Activated CD4-positive, alpha-beta memory T cell treated with anti-CD3 and anti-CD28 coated beads for 36 hours (primary cell): ENCODE results near the gene ACYP1. TPM values are rescaled to one million over a fixed set of nuclear protein-coding genes. Genes with fewer than 3 reads are reported as not detected.

Source experiments
- CTCF ChIA-PET: fragments of 350-600 bp; sonication (Branson Sonifier 250); formaldehyde crosslinking; loops from one replicate; lab custom pipeline; 2021; ENCODE audit warnings: antibody characterized with exemption, inconsistent platforms; lab: Charles Lee
- POLR2A ChIA-PET: fragments of 350-600 bp; sonication (Branson Sonifier 250); formaldehyde crosslinking; loops from one replicate; lab custom pipeline; 2021; ENCODE audit warnings: antibody characterized with exemption; lab: Charles Lee
- DNase-seq: peaks from one replicate; pipeline ENCODE4 v3.0.0-alpha.2; 2020
- H3K27ac Mint-ChIP-seq: one replicate; pipeline ENCODE4 v1.8.0; 2021; ENCODE audit warnings: mixed read lengths
- H3K27me3 Mint-ChIP-seq: one replicate; pipeline ENCODE4 v1.8.0; 2021; ENCODE audit warnings: mixed read lengths
- H3K36me3 Mint-ChIP-seq: one replicate; pipeline ENCODE4 v1.8.0; 2021; ENCODE audit warnings: mixed read lengths
- H3K4me1 Mint-ChIP-seq: one replicate; pipeline ENCODE4 v1.8.0; 2021; ENCODE audit warnings: low read depth, mixed read lengths
- H3K4me3 Mint-ChIP-seq: one replicate; pipeline ENCODE4 v1.8.0; 2021; ENCODE audit warnings: mild to moderate bottlenecking, mixed read lengths
- H3K9me3 Mint-ChIP-seq: one replicate; pipeline ENCODE4 v1.8.0; 2021; ENCODE audit warnings: mixed read lengths
- intact Hi-C: fragments of 100-400 bp; cut with micrococcal nuclease; formaldehyde crosslinking; loops from one replicate; pipeline ENCODE4 v1.15.1; 2023
- total RNA-seq, 2 experiments: library from RNA; stranded (reverse); gene quantifications; one replicate each; pipeline ENCODE4 v1.2.3, GENCODE V29; 2021

The ACYP1 gene
- 10 to 100 TPM; 41.3 to 45.8 TPM for total RNA-seq

DNA sequence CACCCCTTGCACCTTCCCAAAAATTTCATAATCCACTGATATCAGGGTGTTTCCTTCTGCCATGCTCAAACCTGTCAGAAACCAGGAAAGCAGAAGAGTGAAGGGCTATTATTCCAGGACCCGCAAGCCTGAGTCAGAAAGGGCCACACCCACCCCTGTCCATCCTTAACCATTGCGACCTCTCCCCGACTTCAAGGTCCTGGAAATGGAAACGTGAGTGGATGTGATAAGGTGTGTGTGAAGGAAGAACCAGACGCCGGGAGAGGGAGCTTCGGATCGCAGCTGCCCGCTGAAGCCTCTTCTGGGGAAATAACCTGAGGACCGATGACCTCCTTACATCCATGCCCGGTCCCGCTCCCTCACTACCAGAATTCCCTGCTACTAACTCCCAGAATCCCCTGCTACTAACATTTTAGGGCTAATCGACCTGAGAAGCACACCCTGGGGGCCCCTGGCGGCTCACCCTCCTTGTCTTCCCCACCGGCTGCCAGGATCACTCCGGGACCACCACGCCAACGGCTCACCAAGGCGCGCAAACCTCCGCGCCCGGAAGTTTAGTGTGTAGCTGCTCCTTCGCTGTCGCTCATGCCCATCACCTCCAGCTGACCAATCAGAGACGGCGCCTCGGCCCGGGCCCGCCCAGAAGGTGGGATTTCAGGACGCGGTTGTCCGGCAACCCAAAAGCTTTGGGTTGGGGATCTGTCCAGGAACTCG, at the start of gene ACYP1:
Gene ACYP1, minus strand, starts transcription at position 534 of the 714 bp plus-strand sequence. Its CDS starts 471 bp downstream, at position 63.
- Mint-ChIP-seq H3K27me3 (no peaks in the 10 kb centered on the region), H3K36me3 (peaks cover 22% of the 10 kb centered on the region), H3K4me1 (peaks cover 37% of the 10 kb centered on the region), H3K27ac (peak within 1 kb of the TSS; percentile 95), H3K9me3 (no peaks in the 10 kb centered on the region), H3K4me3 (peak within 1 kb of the TSS; percentile 99)
- ChIA-PET POLR2A (interaction anchor here (0.8 to 1.9 kb wide), 4 partner anchors 17 to 181 kb away, joined by 4 to 6 read pairs (median 4); partner anchors contain the start of gene RPS6KL1), CTCF (interaction anchor here (0.8 to 4.0 kb wide), 9 partner anchors 12 to 203 kb away, joined by 3 to 25 read pairs (median 4); no protein-coding TSS in a partner anchor)
- intact Hi-C loops, result loop anchor here (2.0 to 5.0 kb wide), 3 partner anchors 13 to 64 kb away; partner anchors contain the start of genes EIF2B2, MLH3 and NEK9
- peak; percentile 96 for DNase-seq

DNA sequence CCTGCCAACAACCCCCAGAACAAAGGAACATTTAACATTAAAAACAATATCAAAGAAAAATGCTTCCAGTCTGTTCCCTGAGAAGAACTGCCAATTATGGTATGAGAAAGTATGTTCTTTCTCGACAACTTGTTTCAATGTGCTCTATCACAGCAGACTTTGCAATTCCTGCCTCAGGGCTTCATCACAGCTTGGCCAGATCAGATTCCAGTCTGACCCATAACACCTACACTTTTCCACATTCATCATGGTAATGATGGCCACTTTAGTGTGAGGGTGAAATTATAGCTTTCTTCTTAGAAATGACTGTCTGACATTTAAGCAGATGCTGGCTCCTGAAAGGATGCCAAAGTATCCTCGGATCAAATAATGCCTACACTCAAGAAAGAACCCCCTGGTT, 46.1 kb upstream of the ACYP1 start:
- ChIA-PET POLR2A (no interaction called here), CTCF (interaction anchor here (0.6 kb wide), 1 partner anchor 187 kb away, joined by 4 read pairs; no protein-coding TSS in a partner anchor)
- H3K4me3 Mint-ChIP-seq, result no peak overlapping the region
- no peak overlapping the region for H3K27ac Mint-ChIP-seq
- no peak for DNase-seq
- peaks cover 5% of the 10 kb centered on the region for H3K4me1 Mint-ChIP-seq
- H3K36me3 Mint-ChIP-seq, result peaks cover 46% of the 10 kb centered on the region
- intact Hi-C loops, result no loop called here
- no peaks in the 10 kb centered on the region for H3K9me3 Mint-ChIP-seq
- no peaks in the 10 kb centered on the region for H3K27me3 Mint-ChIP-seq

DNA sequence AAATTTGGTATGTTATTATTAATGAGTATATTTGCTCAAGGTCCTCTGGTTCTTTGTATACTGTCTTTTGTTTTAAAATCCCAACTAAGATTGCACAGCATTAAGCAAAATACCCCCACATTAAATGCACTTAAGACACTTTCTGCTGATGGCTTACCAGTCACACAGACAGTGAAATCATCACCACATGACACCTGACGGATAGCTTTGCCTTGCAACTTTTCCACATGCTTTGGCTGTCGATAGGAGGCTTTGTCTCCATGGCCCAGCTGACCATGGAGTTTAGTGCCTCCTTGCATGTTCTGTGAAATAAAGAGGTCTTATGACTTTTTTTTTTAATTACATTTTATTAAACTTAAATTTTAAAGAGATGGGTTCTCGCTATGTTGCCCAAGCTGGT, 43.4 kb upstream of the ACYP1 start:
- H3K27ac Mint-ChIP-seq, result no peak overlapping the region
- intact Hi-C loops, result no loop called here
- no peak overlapping the region for H3K4me3 Mint-ChIP-seq
- CTCF ChIA-PET, result interaction anchor here (0.7 to 1.1 kb wide), 3 partner anchors 18 to 265 kb away, joined by 3 to 5 read pairs (median 5); partner anchors contain the start of gene RPS6KL1
- H3K9me3 Mint-ChIP-seq, result no peaks in the 10 kb centered on the region
- DNase-seq, result no peak
- POLR2A ChIA-PET, result no interaction called here
- H3K27me3 Mint-ChIP-seq, result no peaks in the 10 kb centered on the region
- no peaks in the 10 kb centered on the region for H3K4me1 Mint-ChIP-seq
- H3K36me3 Mint-ChIP-seq, result peaks cover 50% of the 10 kb centered on the region

DNA sequence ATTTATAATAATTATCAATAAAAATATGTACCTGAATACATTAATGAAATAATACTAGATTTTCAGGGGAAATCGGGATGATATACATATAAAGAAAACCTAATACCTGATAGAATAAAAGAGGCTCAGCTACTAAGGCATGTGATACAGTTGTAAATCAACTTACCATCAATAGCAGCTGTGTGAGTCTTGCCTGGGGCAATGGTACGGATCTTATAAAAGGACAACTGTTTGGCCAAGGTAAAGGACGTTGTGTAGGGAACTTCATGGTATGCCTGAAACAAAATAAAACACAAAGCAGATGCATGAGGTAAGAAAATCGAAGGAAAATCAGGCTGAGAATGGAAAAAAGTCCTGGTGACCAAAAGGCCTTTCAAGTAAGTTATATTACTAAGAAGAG, 37.7 kb upstream of the ACYP1 start:
- intact Hi-C loops, result no loop called here
- ChIA-PET POLR2A (no interaction called here), CTCF (interaction anchor here (2.9 kb wide), 1 partner anchor 13 kb away, joined by 16 read pairs; no protein-coding TSS in a partner anchor)
- Mint-ChIP-seq H3K36me3 (peaks cover 41% of the 10 kb centered on the region), H3K27ac (no peak overlapping the region), H3K27me3 (no peaks in the 10 kb centered on the region), H3K4me3 (no peak overlapping the region), H3K4me1 (no peaks in the 10 kb centered on the region), H3K9me3 (no peaks in the 10 kb centered on the region)
- DNase-seq, result no peak

DNA sequence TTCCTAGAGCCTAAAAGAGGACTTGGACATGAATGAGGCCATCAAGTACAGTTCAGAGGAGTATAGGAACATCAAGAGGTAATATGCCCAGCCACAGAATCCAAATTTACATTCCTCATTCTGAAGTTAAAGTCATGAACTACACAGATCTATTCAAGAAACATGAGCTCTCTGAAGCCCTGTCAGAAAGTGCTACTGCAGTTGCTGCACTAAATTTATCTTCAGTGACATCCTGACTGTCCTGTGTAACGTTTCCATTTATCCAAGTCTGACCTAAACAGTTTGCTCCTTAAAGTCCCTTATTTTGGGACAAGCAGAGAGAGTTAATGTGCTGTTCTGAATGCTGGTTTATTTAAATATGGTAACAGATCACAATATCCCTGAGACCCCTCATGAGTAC, 34.9 kb upstream of the ACYP1 start:
- no peak overlapping the region for H3K27ac Mint-ChIP-seq

DNA sequence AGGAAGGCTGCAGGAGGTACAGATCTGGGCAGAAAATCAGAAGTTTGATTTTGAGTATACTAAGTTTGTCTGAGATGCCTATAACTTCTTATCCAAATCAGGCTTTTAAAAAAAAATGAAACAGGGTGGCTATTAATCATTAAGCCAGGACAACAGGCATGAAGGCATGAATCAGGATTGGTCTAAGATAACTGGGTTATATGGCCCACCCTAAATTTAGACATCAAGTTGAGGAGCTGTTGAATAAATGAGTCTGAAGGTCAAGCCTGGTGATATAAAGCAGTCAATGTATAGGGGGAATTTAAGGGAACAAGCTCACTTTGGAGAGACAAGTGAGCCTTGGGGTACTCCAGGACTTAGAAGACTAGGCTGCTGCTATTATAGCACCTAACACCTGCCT, 34.4 kb upstream of the ACYP1 start:
- POLR2A ChIA-PET, result no interaction called here
- CTCF ChIA-PET, result interaction anchor here (1.2 to 1.8 kb wide), 3 partner anchors 10 to 237 kb away, joined by 3 to 5 read pairs (median 5); no protein-coding TSS in a partner anchor
- Mint-ChIP-seq H3K36me3 (peaks cover 34% of the 10 kb centered on the region), H3K9me3 (no peaks in the 10 kb centered on the region), H3K27ac (no peak overlapping the region), H3K4me1 (no peaks in the 10 kb centered on the region), H3K4me3 (no peak overlapping the region), H3K27me3 (no peaks in the 10 kb centered on the region)
- intact Hi-C loops, result no loop called here
- DNase-seq, result no peak

More for the DNA sequence above, 34.9 kb upstream of the ACYP1 start:
- peaks cover 38% of the 10 kb centered on the region for H3K36me3 Mint-ChIP-seq
- H3K27me3 Mint-ChIP-seq, result no peaks in the 10 kb centered on the region
- no peaks in the 10 kb centered on the region for H3K4me1 Mint-ChIP-seq
- H3K9me3 Mint-ChIP-seq, result no peaks in the 10 kb centered on the region
- no peak overlapping the region for H3K4me3 Mint-ChIP-seq
- CTCF ChIA-PET, result interaction anchor here (1.2 to 1.8 kb wide), 3 partner anchors 10 to 238 kb away, joined by 3 to 5 read pairs (median 5); no protein-coding TSS in a partner anchor
- no peak for DNase-seq
- intact Hi-C loops, result no loop called here
- POLR2A ChIA-PET, result no interaction called here

DNA sequence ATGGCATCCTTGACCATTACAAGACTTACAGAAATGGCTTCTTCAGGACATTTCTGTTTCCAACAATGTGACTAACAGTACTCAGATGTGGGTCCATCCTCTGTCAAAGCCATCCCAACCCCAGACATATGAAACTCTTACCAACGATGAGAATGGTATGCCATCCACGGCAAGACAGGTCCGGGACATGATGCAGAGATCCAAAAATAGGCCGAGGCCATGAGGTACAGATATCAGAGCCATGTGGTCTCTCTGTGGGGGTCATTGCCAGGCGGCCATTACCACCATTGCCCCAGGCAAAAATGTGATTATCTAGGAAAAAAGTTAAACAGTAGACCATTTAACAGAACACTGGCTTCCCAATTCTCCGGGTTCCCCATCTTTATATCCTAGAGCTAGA, 33.1 kb upstream of the ACYP1 start:
- H3K4me3 Mint-ChIP-seq, result no peak overlapping the region
- POLR2A ChIA-PET, result no interaction called here

DNA sequence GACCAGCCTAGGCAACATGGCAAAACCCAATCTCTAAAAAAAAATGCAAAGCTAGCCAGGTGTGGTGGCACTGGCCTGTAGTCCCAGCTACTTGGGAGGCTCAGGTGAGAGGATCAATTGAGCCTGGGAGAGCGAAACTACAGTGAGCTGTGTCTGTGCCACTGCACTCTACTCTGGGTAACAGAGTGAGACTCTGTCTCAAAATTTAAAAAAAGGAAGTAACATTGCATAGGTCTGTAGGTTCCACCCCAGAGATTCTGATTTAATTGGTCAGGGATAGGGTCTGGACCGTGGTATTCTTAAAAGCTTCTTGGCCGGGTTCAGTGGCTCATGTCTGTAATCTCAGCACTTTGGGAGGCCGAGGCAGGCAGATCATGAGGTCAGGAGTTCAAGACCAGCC, 31.9 kb upstream of the ACYP1 start:
- Mint-ChIP-seq H3K9me3 (no peaks in the 10 kb centered on the region), H3K27ac (no peak overlapping the region), H3K4me1 (no peaks in the 10 kb centered on the region), H3K4me3 (no peak overlapping the region), H3K27me3 (no peaks in the 10 kb centered on the region), H3K36me3 (peaks cover 32% of the 10 kb centered on the region)
- no peak for DNase-seq
- ChIA-PET CTCF (interaction anchor here (1.0 kb wide), 1 partner anchor 235 kb away, joined by 4 read pairs; no protein-coding TSS in a partner anchor), POLR2A (no interaction called here)
- intact Hi-C loops, result no loop called here

More for the DNA sequence above, 33.1 kb upstream of the ACYP1 start:
- Mint-ChIP-seq H3K9me3 (no peaks in the 10 kb centered on the region), H3K27ac (no peak overlapping the region), H3K36me3 (peaks cover 33% of the 10 kb centered on the region), H3K4me1 (no peaks in the 10 kb centered on the region), H3K27me3 (no peaks in the 10 kb centered on the region)
- DNase-seq, result no peak
- intact Hi-C loops, result no loop called here
- CTCF ChIA-PET, result no interaction called here

DNA sequence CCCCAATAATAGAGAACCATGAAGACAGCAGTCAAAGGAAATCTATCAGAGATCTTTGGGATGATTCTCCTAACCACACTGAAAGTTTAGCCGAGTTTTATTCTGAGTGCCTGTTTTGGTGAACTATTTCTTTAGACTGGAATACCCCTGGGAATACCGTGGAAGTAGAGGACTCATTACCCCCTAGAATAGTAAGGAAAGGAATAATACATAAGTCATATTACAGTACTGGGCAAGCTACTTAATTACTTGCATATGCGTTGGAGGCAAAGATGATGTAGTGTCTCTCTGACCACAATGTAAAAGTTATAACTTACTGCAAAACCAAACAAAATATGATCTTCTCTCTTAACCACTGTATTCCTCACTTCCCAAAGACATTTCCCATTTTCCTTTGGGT, 31.1 kb upstream of the ACYP1 start:
- H3K27ac Mint-ChIP-seq, result no peak overlapping the region

DNA sequence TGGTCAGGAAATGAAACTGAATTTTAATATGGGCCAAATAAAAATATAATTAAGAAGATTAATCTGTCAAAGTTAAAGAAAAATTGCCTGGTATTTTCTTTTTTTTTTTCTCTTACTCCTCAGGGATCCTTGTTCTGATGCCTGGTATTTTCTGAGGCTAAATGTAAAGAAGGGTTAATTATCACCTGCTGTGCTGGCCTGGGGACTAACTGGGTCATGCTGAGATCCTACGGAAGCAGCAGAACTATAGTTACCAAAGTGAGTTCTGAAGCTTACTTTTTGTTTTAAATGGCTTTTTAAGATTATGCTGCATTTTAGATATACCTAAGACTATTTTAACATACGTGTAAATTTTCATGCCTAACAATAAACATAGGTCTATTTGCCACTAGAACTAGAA, 28.9 kb upstream of the ACYP1 start:
- Mint-ChIP-seq H3K4me1 (no peaks in the 10 kb centered on the region), H3K36me3 (peaks cover 16% of the 10 kb centered on the region), H3K4me3 (no peak overlapping the region), H3K27ac (no peak overlapping the region), H3K9me3 (no peaks in the 10 kb centered on the region), H3K27me3 (no peaks in the 10 kb centered on the region)
- ChIA-PET CTCF (interaction anchor here (0.7 to 2.9 kb wide), 2 partner anchors 64 to 147 kb away, joined by 3 to 16 read pairs; no protein-coding TSS in a partner anchor), POLR2A (no interaction called here)
- DNase-seq, result no peak
- intact Hi-C loops, result no loop called here

More for the DNA sequence above, 31.1 kb upstream of the ACYP1 start:
- CTCF ChIA-PET, result interaction anchor here (1.4 kb wide), 1 partner anchor 189 kb away, joined by 4 read pairs; no protein-coding TSS in a partner anchor
- peaks cover 31% of the 10 kb centered on the region for H3K36me3 Mint-ChIP-seq
- no peak overlapping the region for H3K4me3 Mint-ChIP-seq
- intact Hi-C loops, result no loop called here
- H3K4me1 Mint-ChIP-seq, result no peaks in the 10 kb centered on the region
- POLR2A ChIA-PET, result no interaction called here
- H3K27me3 Mint-ChIP-seq, result no peaks in the 10 kb centered on the region
- DNase-seq, result no peak
- H3K9me3 Mint-ChIP-seq, result no peaks in the 10 kb centered on the region

DNA sequence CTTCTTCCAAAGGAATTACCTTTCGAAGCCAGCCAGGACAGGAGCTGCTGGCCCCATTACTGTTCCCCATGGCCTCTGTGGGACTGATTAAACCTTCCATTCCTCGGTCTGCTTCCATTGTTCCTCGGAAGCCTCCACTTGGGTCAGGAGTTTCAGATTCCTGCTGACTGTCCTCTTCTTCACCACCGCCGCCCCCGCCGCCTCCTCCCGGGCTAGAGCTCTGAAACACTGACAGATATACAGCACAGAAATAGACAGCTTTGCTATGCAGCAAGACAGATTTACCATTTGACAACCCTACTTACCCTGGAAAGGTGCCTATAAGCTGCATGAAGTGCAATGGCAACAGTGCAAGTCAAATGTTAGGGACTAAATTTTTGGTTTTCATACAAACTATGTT, 27.4 kb upstream of the ACYP1 start:
- no peak overlapping the region for H3K27ac Mint-ChIP-seq
- no peaks in the 10 kb centered on the region for H3K9me3 Mint-ChIP-seq
- no peak overlapping the region for H3K4me3 Mint-ChIP-seq
- H3K36me3 Mint-ChIP-seq, result peaks cover 17% of the 10 kb centered on the region
- CTCF ChIA-PET, result interaction anchor here (1.8 to 4.2 kb wide), 3 partner anchors 146 to 231 kb away, joined by 5 to 25 read pairs (median 16); no protein-coding TSS in a partner anchor
- intact Hi-C loops, result no loop called here
- DNase-seq, result no peak
- POLR2A ChIA-PET, result no interaction called here
- no peaks in the 10 kb centered on the region for H3K4me1 Mint-ChIP-seq
- H3K27me3 Mint-ChIP-seq, result no peaks in the 10 kb centered on the region

DNA sequence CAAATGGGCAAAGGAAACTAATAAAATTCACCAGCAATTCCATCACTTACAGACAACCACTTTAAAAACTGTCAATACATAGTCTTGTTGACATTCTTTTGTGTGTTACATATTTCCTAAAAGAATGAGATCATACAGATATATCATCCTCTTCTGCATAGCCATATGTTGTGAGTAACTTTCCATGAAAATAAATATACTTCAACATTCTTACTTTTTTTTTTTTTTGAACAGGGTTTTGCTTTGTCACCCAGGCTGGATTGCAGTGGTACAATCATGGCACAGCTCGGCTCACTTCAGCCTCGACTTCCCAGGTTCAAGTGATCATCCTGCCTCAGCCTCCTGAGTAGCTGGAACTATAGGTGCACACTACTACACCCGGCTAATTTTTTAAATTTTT, 26.5 kb upstream of the ACYP1 start:
- intact Hi-C loops, result no loop called here
- no peak for DNase-seq
- CTCF ChIA-PET, result interaction anchor here (1.4 to 4.2 kb wide), 4 partner anchors 42 to 230 kb away, joined by 5 to 25 read pairs (median 11); no protein-coding TSS in a partner anchor
- H3K27ac Mint-ChIP-seq, result no peak overlapping the region
- no peaks in the 10 kb centered on the region for H3K9me3 Mint-ChIP-seq
- H3K27me3 Mint-ChIP-seq, result no peaks in the 10 kb centered on the region
- POLR2A ChIA-PET, result no interaction called here
- no peaks in the 10 kb centered on the region for H3K4me1 Mint-ChIP-seq
- H3K36me3 Mint-ChIP-seq, result peaks cover 16% of the 10 kb centered on the region
- H3K4me3 Mint-ChIP-seq, result no peak overlapping the region
